ENCODE data around the gene GPR68. TPM values are rescaled to one million over a fixed set of nuclear protein-coding genes. Genes with fewer than 3 reads are reported as not detected.
"Not testable (repeated sequence)": the region's sequence is repeated elsewhere in the genome, so short reads cannot be mapped to it uniquely, and the experiment has no call there.

Gene GPR68
- total RNA-seq, 1 donor from 2014 or later = 4.9 TPM

- Mint-ChIP-seq H3K27me3 (no peaks in the 10 kb centered on the region), H3K9me3 (no peaks in the 10 kb centered on the region), H3K36me3 (ENCODE audit: low read depth) (peaks cover 17% of the 10 kb centered on the region), H3K4me1 (peaks cover 62% of the 10 kb centered on the region), H3K4me3 (peak overlapping the region; percentile 74), H3K27ac (peak overlapping the region; percentile 84)
- DNase-seq = peak; percentile 70
- intact Hi-C loops (cut with micrococcal nuclease) = no loop called here
Observed at GRCh38 chr14:91253795-91254323, 9.4 kb upstream of the GPR68 start.

- H3K27ac Mint-ChIP-seq = peak overlapping the region; percentile 62
- H3K4me3 Mint-ChIP-seq = peak overlapping the region; percentile 49
- no peaks in the 10 kb centered on the region for H3K9me3 Mint-ChIP-seq
- peaks cover 65% of the 10 kb centered on the region for H3K4me1 Mint-ChIP-seq
- intact Hi-C loops (cut with micrococcal nuclease) = loop anchor here (1.0 kb wide), 1 partner anchor 10 kb away; no protein-coding TSS in a partner anchor
- DNase-seq = peak; percentile 90
- H3K36me3 Mint-ChIP-seq (ENCODE audit: low read depth) = peaks cover 17% of the 10 kb centered on the region
- H3K27me3 Mint-ChIP-seq = no peaks in the 10 kb centered on the region
Observed at GRCh38 chr14:91252871-91253794, 8.6 kb upstream of the GPR68 start.

GRCh38 chr14:91250912-91251311, 6.4 kb upstream of the GPR68 start:
- Mint-ChIP-seq H3K27me3 (no peaks in the 10 kb centered on the region), H3K4me1 (peaks cover 66% of the 10 kb centered on the region), H3K27ac (peak overlapping the region; percentile 95), H3K4me3 (peak overlapping the region; percentile 74), H3K36me3 (ENCODE audit: low read depth) (peaks cover 31% of the 10 kb centered on the region), H3K9me3 (peaks cover 5% of the 10 kb centered on the region)
- intact Hi-C loops (cut with micrococcal nuclease) = no loop called here
- peak; percentile 65 for DNase-seq

GRCh38 chr14:91249841-91250616, 5.5 kb upstream of the GPR68 start:
- Mint-ChIP-seq H3K4me3 (peak overlapping the region; percentile 74), H3K4me1 (peaks cover 68% of the 10 kb centered on the region), H3K27ac (peak overlapping the region; percentile 95), H3K9me3 (peaks cover 5% of the 10 kb centered on the region), H3K27me3 (no peaks in the 10 kb centered on the region), H3K36me3 (ENCODE audit: low read depth) (peaks cover 32% of the 10 kb centered on the region)
- intact Hi-C loops (cut with micrococcal nuclease) = no loop called here
- DNase-seq = peak; percentile 89

GRCh38 chr14:91246051-91246852, 1.7 kb upstream of the GPR68 start:
- DNase-seq = peak; percentile 96
- H3K9me3 Mint-ChIP-seq = peaks cover 5% of the 10 kb centered on the region
- peaks cover 85% of the 10 kb centered on the region for H3K4me1 Mint-ChIP-seq
- peaks cover 39% of the 10 kb centered on the region for H3K36me3 Mint-ChIP-seq (ENCODE audit: low read depth)
- peak overlapping the region; percentile 91 for H3K27ac Mint-ChIP-seq
- intact Hi-C loops (cut with micrococcal nuclease) = loop anchor here (2.0 kb wide), 2 partner anchors 57 to 185 kb away; partner anchors contain the start of gene RPS6KA5
- H3K4me3 Mint-ChIP-seq = peak overlapping the region; percentile 73
- no peaks in the 10 kb centered on the region for H3K27me3 Mint-ChIP-seq

GRCh38 chr14:91245616-91246015, 1.1 kb upstream of the GPR68 start:
- peak overlapping the region; percentile 91 for H3K27ac Mint-ChIP-seq
- H3K36me3 Mint-ChIP-seq (ENCODE audit: low read depth) = peaks cover 35% of the 10 kb centered on the region
- DNase-seq, H3K27me3 Mint-ChIP-seq, H3K9me3 Mint-ChIP-seq: not testable (repeated sequence)
- peaks cover 85% of the 10 kb centered on the region for H3K4me1 Mint-ChIP-seq
- intact Hi-C loops (cut with micrococcal nuclease) = loop anchor here (2.0 kb wide), 2 partner anchors 57 to 185 kb away; partner anchors contain the start of gene RPS6KA5
- H3K4me3 Mint-ChIP-seq = peak overlapping the region; percentile 73

GRCh38 chr14:91245029-91245428, 525 bp upstream of the GPR68 start:
- DNase-seq = peak; percentile 91
- intact Hi-C loops (cut with micrococcal nuclease) = no loop called here
- H3K36me3 Mint-ChIP-seq (ENCODE audit: low read depth) = peaks cover 32% of the 10 kb centered on the region
- H3K4me3 Mint-ChIP-seq = peak overlapping the region; percentile 84
- H3K27me3 Mint-ChIP-seq = no peaks in the 10 kb centered on the region
- peak overlapping the region; percentile 91 for H3K27ac Mint-ChIP-seq
- H3K9me3 Mint-ChIP-seq = peaks cover 5% of the 10 kb centered on the region
- peaks cover 83% of the 10 kb centered on the region for H3K4me1 Mint-ChIP-seq

GRCh38 chr14:91243074-91243471, 1.4 kb downstream of the GPR68 start:
- Mint-ChIP-seq H3K4me1 (peaks cover 88% of the 10 kb centered on the region), H3K27me3 (no peaks in the 10 kb centered on the region), H3K36me3 (ENCODE audit: low read depth) (peaks cover 45% of the 10 kb centered on the region), H3K4me3 (peak overlapping the region; percentile 84), H3K27ac (peak overlapping the region; percentile 91), H3K9me3 (peaks cover 5% of the 10 kb centered on the region)
- peak; percentile 72 for DNase-seq
- intact Hi-C loops (cut with micrococcal nuclease) = loop anchor here (1.0 to 5.0 kb wide), 5 partner anchors 9 to 174 kb away; partner anchors contain the start of gene CCDC88C

GRCh38 chr14:91242635-91243034, 1.9 kb downstream of the GPR68 start:
- Mint-ChIP-seq H3K27ac (peak overlapping the region; percentile 91), H3K27me3 (no peaks in the 10 kb centered on the region), H3K4me1 (peaks cover 88% of the 10 kb centered on the region), H3K4me3 (peak overlapping the region; percentile 84), H3K9me3 (peaks cover 5% of the 10 kb centered on the region), H3K36me3 (ENCODE audit: low read depth) (peaks cover 45% of the 10 kb centered on the region)
- intact Hi-C loops (cut with micrococcal nuclease) = loop anchor here (1.0 to 5.0 kb wide), 5 partner anchors 10 to 175 kb away; partner anchors contain the start of gene CCDC88C
- peak; percentile 67 for DNase-seq

- no peaks in the 10 kb centered on the region for H3K27me3 Mint-ChIP-seq
- H3K9me3 Mint-ChIP-seq = no peaks in the 10 kb centered on the region
- H3K4me3 Mint-ChIP-seq = peak overlapping the region; percentile 84
- DNase-seq = peak; percentile 85
- H3K4me1 Mint-ChIP-seq = peaks cover 85% of the 10 kb centered on the region
- H3K27ac Mint-ChIP-seq = peak overlapping the region; percentile 91
- peaks cover 45% of the 10 kb centered on the region for H3K36me3 Mint-ChIP-seq (ENCODE audit: low read depth)
- intact Hi-C loops (cut with micrococcal nuclease) = loop anchor here (5.0 kb wide), 2 partner anchors 75 to 175 kb away; partner anchors contain the start of gene CCDC88C
Observed at GRCh38 chr14:91241863-91242262, 2.6 kb downstream of the GPR68 start.

- no peaks in the 10 kb centered on the region for H3K9me3 Mint-ChIP-seq
- H3K36me3 Mint-ChIP-seq (ENCODE audit: low read depth) = peaks cover 62% of the 10 kb centered on the region
- DNase-seq = no peak
- peak overlapping the region; percentile 34 for H3K4me3 Mint-ChIP-seq
- peak overlapping the region; percentile 80 for H3K27ac Mint-ChIP-seq
- no peaks in the 10 kb centered on the region for H3K27me3 Mint-ChIP-seq
- intact Hi-C loops (cut with micrococcal nuclease) = no loop called here
- peaks cover 68% of the 10 kb centered on the region for H3K4me1 Mint-ChIP-seq
Observed at GRCh38 chr14:91238661-91239060, 5.8 kb downstream of the GPR68 start.

- H3K4me1 Mint-ChIP-seq = peaks cover 64% of the 10 kb centered on the region
- peaks cover 65% of the 10 kb centered on the region for H3K36me3 Mint-ChIP-seq (ENCODE audit: low read depth)
- no peak for DNase-seq
- H3K27ac Mint-ChIP-seq = peak overlapping the region; percentile 80
- intact Hi-C loops (cut with micrococcal nuclease) = no loop called here
- no peaks in the 10 kb centered on the region for H3K9me3 Mint-ChIP-seq
- H3K4me3 Mint-ChIP-seq = no peak overlapping the region
- no peaks in the 10 kb centered on the region for H3K27me3 Mint-ChIP-seq
Observed at GRCh38 chr14:91238085-91238484, 6.4 kb downstream of the GPR68 start.

GRCh38 chr14:91237219-91237618, 7.3 kb downstream of the GPR68 start:
- no peak overlapping the region for H3K4me3 Mint-ChIP-seq
- intact Hi-C loops (cut with micrococcal nuclease) = no loop called here
- H3K9me3 Mint-ChIP-seq = no peaks in the 10 kb centered on the region
- H3K27me3 Mint-ChIP-seq = no peaks in the 10 kb centered on the region
- DNase-seq = no peak
- H3K36me3 Mint-ChIP-seq (ENCODE audit: low read depth) = peaks cover 71% of the 10 kb centered on the region
- H3K4me1 Mint-ChIP-seq = peaks cover 60% of the 10 kb centered on the region
- H3K27ac Mint-ChIP-seq = peak overlapping the region; percentile 47

Measured in activated CD4-positive, alpha-beta T cell treated with anti-CD3 and anti-CD28 coated beads, Interleukin-2, amount 10 ng/mL, durations not matched to agents 24 days and 14 days (primary cell).